H9 (cell line): ENCODE data around the gene NANOS1. TPM values are rescaled to one million over a fixed set of nuclear protein-coding genes. Genes with fewer than 3 reads are reported as not detected.

Experiments used
- DNase-seq: peaks from one replicate; pipeline ENCODE4 v3.0.0-alpha.2; 2017
- H2AFZ ChIP-seq: one replicate; pipeline ENCODE4 v1.6.1; 2013; ENCODE audit warnings: mild to moderate bottlenecking, low read length, control low read depth, moderate library complexity
- H2AK5ac ChIP-seq: 2 replicates; pipeline ENCODE4 v1.6.1; 2013; ENCODE audit warnings: low read length, control low read depth, mixed read lengths; ENCODE audit not compliant: insufficient read length
- H2BK120ac ChIP-seq: one replicate; pipeline ENCODE4 v1.6.1; 2013; ENCODE audit warnings: low read depth, mild to moderate bottlenecking, low read length, control low read depth, inconsistent platforms; ENCODE audit not compliant: poor library complexity, severe bottlenecking
- H2BK12ac ChIP-seq: 2 replicates; pipeline ENCODE4 v1.6.1; 2013; ENCODE audit warnings: low read length, control low read depth, mixed read lengths, low read depth; ENCODE audit not compliant: insufficient read length
- H2BK15ac ChIP-seq: 2 replicates; pipeline ENCODE4 v1.6.1; 2013; ENCODE audit warnings: low read depth, low read length, control low read depth
- H2BK20ac ChIP-seq: one replicate; pipeline ENCODE4 v1.6.1; 2013; ENCODE audit warnings: low read depth, mild to moderate bottlenecking, low read length, control low read depth, inconsistent platforms; ENCODE audit not compliant: poor library complexity, severe bottlenecking
- H2BK5ac ChIP-seq: 2 replicates; pipeline ENCODE4 v1.6.1; 2013; ENCODE audit warnings: low read length, control low read depth, mixed read lengths; ENCODE audit not compliant: insufficient read length
- H3K14ac ChIP-seq: 2 replicates; pipeline ENCODE4 v1.6.1; 2013; ENCODE audit warnings: low read length, control low read depth; ENCODE audit not compliant: insufficient read depth
- H3K18ac ChIP-seq: 2 replicates; pipeline ENCODE4 v1.6.1; 2013; ENCODE audit warnings: low read depth, mild to moderate bottlenecking, mixed read lengths, low read length, control low read depth; ENCODE audit not compliant: insufficient read length
- H3K23ac ChIP-seq: 2 replicates; pipeline ENCODE4 v1.6.1; 2013; ENCODE audit warnings: low read length, control low read depth, mixed read lengths, low read depth; ENCODE audit not compliant: insufficient read length
- H3K23me2 ChIP-seq: 2 replicates; pipeline ENCODE4 v1.6.1; 2013; ENCODE audit warnings: low read depth, mild to moderate bottlenecking, mixed read lengths, low read length, control low read depth; ENCODE audit not compliant: insufficient read length, poor library complexity, severe bottlenecking
- H3K27ac ChIP-seq: 2 replicates; pipeline ENCODE4 v1.5.1; 2013; ENCODE audit warnings: low read length, control low read depth, mixed read lengths, low read depth; ENCODE audit not compliant: insufficient read length
- H3K27me3 ChIP-seq: 2 replicates; pipeline ENCODE4 v1.6.1; 2013; ENCODE audit warnings: low read length, control low read depth, inconsistent platforms; ENCODE audit not compliant: insufficient read depth
- H3K4ac ChIP-seq: 2 replicates; pipeline ENCODE4 v1.6.1; 2013; ENCODE audit warnings: low read depth, mild to moderate bottlenecking, control low read depth, inconsistent platforms, low read length, moderate library complexity
- H3K4me1 ChIP-seq: 2 replicates; pipeline ENCODE4 v1.6.1; 2013; ENCODE audit warnings: low read length, control low read depth, inconsistent platforms; ENCODE audit not compliant: insufficient read depth
- H3K4me2 ChIP-seq: 2 replicates; pipeline ENCODE4 v1.6.1; 2013; ENCODE audit warnings: low read length, control low read depth, mixed read lengths; ENCODE audit not compliant: insufficient read length, insufficient read depth
- H3K56ac ChIP-seq: 2 replicates; pipeline ENCODE4 v1.6.1; 2013; ENCODE audit warnings: low read depth, mild to moderate bottlenecking, mixed read lengths, low read length, control low read depth; ENCODE audit not compliant: insufficient read length
- H3K79me1 ChIP-seq: 2 replicates; pipeline ENCODE4 v1.6.1; 2013; ENCODE audit warnings: low read depth, mild to moderate bottlenecking, moderate library complexity, low read length, control low read depth, inconsistent platforms; ENCODE audit not compliant: insufficient read depth, poor library complexity, severe bottlenecking
- H3K79me2 ChIP-seq: 2 replicates; pipeline ENCODE4 v1.6.1; 2013; ENCODE audit warnings: low read length, control low read depth, inconsistent platforms; ENCODE audit not compliant: insufficient read depth
- H3K9ac ChIP-seq: 2 replicates; pipeline ENCODE4 v1.6.1; 2013; ENCODE audit warnings: low read length, control low read depth, mixed read lengths; ENCODE audit not compliant: insufficient read length; ENCODE audit errors: extremely low read depth
- H3K9me3 ChIP-seq: one replicate; pipeline ENCODE4 v1.6.1; 2013; ENCODE audit warnings: low read depth, low read length, inconsistent platforms; ENCODE audit not compliant: control insufficient read depth
- H3T11ph ChIP-seq: one replicate; pipeline ENCODE4 v1.6.1; 2013; ENCODE audit warnings: mild to moderate bottlenecking, low read length, control low read depth, inconsistent platforms
- H4K20me1 ChIP-seq: one replicate; pipeline ENCODE4 v1.6.1; 2013; ENCODE audit not compliant: control insufficient read depth, insufficient read length, insufficient read depth
- H4K5ac ChIP-seq: 2 replicates; pipeline ENCODE4 v1.6.1; 2013; ENCODE audit warnings: low read depth, mild to moderate bottlenecking, mixed read lengths, low read length, control low read depth; ENCODE audit not compliant: insufficient read length
- H4K8ac ChIP-seq: replicated peaks from 2 replicates; pipeline ENCODE4 v1.6.1; 2013; ENCODE audit warnings: low read length, control low read depth, mixed read lengths, low read depth; ENCODE audit not compliant: insufficient read length
- H4K91ac ChIP-seq: 2 replicates; pipeline ENCODE4 v1.6.1; 2013; ENCODE audit warnings: low read depth, mild to moderate bottlenecking, moderate library complexity, mixed read lengths, low read length, control low read depth; ENCODE audit not compliant: insufficient read length
- H3K27ac Mint-ChIP-seq, 3 experiments: 2 replicates in 2 of 3; 3 replicates in 1 of 3; pipeline ENCODE4 v1.8.0; 2020 to 2021; ENCODE audit warnings: mixed read lengths in 3 of 3, mild to moderate bottlenecking in 1 of 3, moderate library complexity in 1 of 3
- H3K27me3 Mint-ChIP-seq: 2 replicates; pipeline ENCODE4 v1.8.0; 2021; ENCODE audit warnings: low read depth, mild to moderate bottlenecking, moderate library complexity, mixed read lengths
- H3K36me3 Mint-ChIP-seq, 3 experiments: 2 replicates in 2 of 3; 3 replicates in 1 of 3; pipeline ENCODE4 v1.8.0; 2020 to 2021; ENCODE audit warnings: low read depth in 3 of 3, mixed read lengths in 3 of 3; ENCODE audit not compliant: insufficient read depth in 1 of 3
- H3K4me1 Mint-ChIP-seq, 2 experiments: 2 replicates each; pipeline ENCODE4 v1.8.0; 2020; ENCODE audit warnings: mixed read lengths in 2 of 2
- H3K4me3 Mint-ChIP-seq, 2 experiments: 2 replicates in 1 of 2; 3 replicates in 1 of 2; pipeline ENCODE4 v1.8.0; 2020 to 2021; ENCODE audit warnings: mild to moderate bottlenecking in 2 of 2, mixed read lengths in 2 of 2, moderate library complexity in 1 of 2
- H3K9me3 Mint-ChIP-seq, 2 experiments: 2 replicates in 1 of 2; 3 replicates in 1 of 2; pipeline ENCODE4 v1.8.0; 2020; ENCODE audit warnings: mild to moderate bottlenecking in 2 of 2, mixed read lengths in 2 of 2, moderate library complexity in 1 of 2
- CTCF ChIP-seq: fragments of 200-600 bp; sonication (generic); conservative IDR thresholded peaks from 3 replicates; pipeline ENCODE4 v1.8.0; 2021; ENCODE audit warnings: antibody characterized with exemption, mild to moderate bottlenecking
- WGBS: extraction: QIAGEN DNeasy Blood & Tissue Kit; methylation state at CpG from one replicate; pipeline ENCODE4 v1.1.7; 2013; ENCODE audit warnings: missing lambda C conversion rate, low lambda C conversion rate, mixed read lengths; ENCODE audit not compliant: insufficient read length; ENCODE audit errors: extremely low coverage; 5-methylcytosine and 5-hydroxymethylcytosine counted together
- total RNA-seq: library from RNA; stranded (reverse); gene quantifications from 2 replicates; pipeline ENCODE4 v1.2.1, GENCODE V29; 2021

The NANOS1 gene
- total RNA-seq, 1 experiment from 2014 or later = 4.5 TPM

GRCh38 chr10:118986815-118987790 lies 42.4 kb upstream of the NANOS1 start:
- no peaks in the 10 kb centered on the region for H3K23me2 ChIP-seq

More at GRCh38 chr10:118986815-118987790, 42.4 kb upstream of the NANOS1 start:
- Histone ChIP-seq H3K27ac (no peak overlapping the region), H3K9ac (no peak overlapping the region), H3K79me2 (no peaks in the 10 kb centered on the region), H3K14ac (no peak overlapping the region), H4K5ac (no peak overlapping the region), H2BK12ac (no peak overlapping the region), H3K79me1 (no peaks in the 10 kb centered on the region), H2AFZ (no peak overlapping the region), H3K56ac (no peak overlapping the region), H3K9me3 (no peaks in the 10 kb centered on the region), H3K18ac (no peak overlapping the region), H4K91ac (no peak overlapping the region), H3K23ac (no peak overlapping the region), H4K20me1 (no peaks in the 10 kb centered on the region), H3K4ac (no peak overlapping the region), H2BK5ac (no peak overlapping the region), H2BK120ac (no peak overlapping the region), H3K4me2 (no peak overlapping the region), H3K4me1 (no peaks in the 10 kb centered on the region), H3K27me3 (no peaks in the 10 kb centered on the region), H4K8ac (no peak overlapping the region), H2BK15ac (no peak overlapping the region), H2AK5ac (no peak overlapping the region), H3T11ph (no peak overlapping the region), H2BK20ac (no peak overlapping the region)
- H3K9me3 Mint-ChIP-seq = peaks cover 20 to 21% of the 10 kb centered on the region in 2 experiments
- DNase-seq = peak; percentile 6
- H3K27me3 Mint-ChIP-seq = peaks cover 6% of the 10 kb centered on the region; the same call in 1 of the 2 replicates
- no peak overlapping the region for H3K4me3 Mint-ChIP-seq
- H3K36me3 Mint-ChIP-seq = peaks cover 6 to 17% (median 12%) of the 10 kb centered on the region in 3 experiments
- no peak overlapping the region for H3K27ac Mint-ChIP-seq
- WGBS = no CpG with 5 or more reads among the region's 7 CpGs
- no peak for TF ChIP-seq CTCF
- peaks cover 6 to 10% of the 10 kb centered on the region in 2 experiments; a peak in 3 of 4 replicates for H3K4me1 Mint-ChIP-seq
